Testis (tissue), 2 donors: Measurements from ENCODE around the gene CDK6.

ENCODE experiments used
- CTCF ChIP-seq, 3 experiments: fragments of 450-650 bp in 2 of 3; fragments of 200-600 bp in 1 of 3; sonication (generic) in 1 of 3; IDR thresholded peaks; one replicate each; pipeline ENCODE4 v1.5.1; 2016 to 2019; ENCODE audit warnings: antibody characterized with exemption in 3 of 3, mild to moderate bottlenecking in 2 of 3, moderate library complexity in 1 of 3
- POLR2A ChIP-seq: fragments of 450-650 bp; IDR thresholded peaks from one replicate; pipeline ENCODE4 v1.6.1; 2017; ENCODE audit warnings: antibody characterized with exemption, mild to moderate bottlenecking, moderate library complexity

DNA sequence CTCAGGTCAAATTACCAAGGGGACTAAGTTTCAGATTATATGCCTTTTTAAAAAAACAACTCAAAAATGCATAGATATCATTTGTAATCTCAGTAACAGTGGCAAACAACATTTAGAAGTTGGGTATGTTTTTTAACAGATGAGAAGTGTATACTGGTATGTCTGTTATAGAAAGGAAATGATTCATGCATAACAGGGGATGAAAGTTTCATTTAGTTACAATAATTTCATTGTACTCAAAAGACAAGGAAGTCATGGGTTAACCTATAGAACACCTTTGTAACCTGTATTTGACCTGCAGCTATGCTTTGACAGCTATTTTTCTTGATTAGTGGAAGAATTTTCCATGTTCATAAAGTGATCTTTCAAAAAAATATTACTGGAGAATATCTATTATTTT lies 210.8 kb downstream of the CDK6 start:
- TF ChIP-seq CTCF (IDR thresholded peaks at IDR 0.05) (no peak), POLR2A (no peak)
